Measurements from ENCODE around the gene KLF6. TPM values are rescaled to one million over a fixed set of nuclear protein-coding genes. Genes with fewer than 3 reads are reported as not detected.

KLF6 gene
- total and polyA plus RNA-seq, 2 experiments from 2014 or later = 19.6 to 35.4 TPM

DNA sequence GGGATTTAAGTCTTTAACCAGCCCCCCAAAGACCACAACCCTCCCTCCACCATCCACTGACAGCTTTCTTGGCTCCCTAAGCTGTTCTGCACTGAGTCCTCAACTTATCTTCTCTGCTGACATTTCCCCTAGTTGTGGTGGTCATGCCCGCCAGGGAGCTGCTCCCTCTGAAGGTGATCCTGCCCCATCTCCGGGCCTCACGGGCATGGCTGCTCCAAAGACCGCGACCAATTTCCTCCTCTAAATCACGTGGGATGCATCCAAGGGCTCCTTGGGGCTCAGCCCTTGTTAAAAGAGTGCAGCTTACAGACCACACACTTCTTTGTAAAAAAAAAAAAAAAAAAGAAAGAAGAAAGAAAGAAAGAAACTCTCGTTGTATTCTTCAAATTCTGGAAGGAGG, 27.1 kb upstream of the KLF6 start:
- Histone ChIP-seq H2AFZ (no peak overlapping the region), H3K4me1 (ENCODE audit: insufficient read depth) (no peaks in the 10 kb centered on the region), H3K79me2 (replicated peaks; ENCODE audit: insufficient read depth) (no peaks in the 10 kb centered on the region), H3F3A (replicated peaks; ENCODE audit: low read depth) (no peaks in the 10 kb centered on the region), H4K20me1 (replicated peaks; ENCODE audit: insufficient read depth) (no peaks in the 10 kb centered on the region), H3K36me3 (ENCODE audit: insufficient read depth) (no peaks in the 10 kb centered on the region), H3K27ac (ENCODE audit: low read depth) (no peak overlapping the region), H3K27me3 (ENCODE audit: insufficient read depth) (no peaks in the 10 kb centered on the region), H3K4me2 (no peak overlapping the region), H3K9me2 (ENCODE audit: insufficient read depth) (0 out of 2 replicates have a peak, but pooled peaks cover 2% of the 10 kb centered on the region), H3K4me3 (no peak overlapping the region)
- H3K9me3 Mint-ChIP-seq = no peaks in the 10 kb centered on the region
- ATAC-seq = no peak
- H3K4me1 Mint-ChIP-seq = peaks cover 6% of the 10 kb centered on the region
- H3K36me3 Mint-ChIP-seq (ENCODE audit: low read depth) = no peaks in the 10 kb centered on the region
- DNase-seq (ENCODE audit: low spot score) = no peak
- no peak overlapping the region for H3K27ac Mint-ChIP-seq
- TF ChIP-seq EZH2 (IDR thresholded peaks at IDR 0.05; ENCODE audit: low read depth, unreplicated experiment) (no peak), CREB1 (CRISPR knock-in tag; IDR thresholded peaks at IDR 0.05; ENCODE audit: low read depth) (no peak), ZNF114 (CRISPR knock-in tag; IDR thresholded peaks at IDR 0.05) (no peak), STAT1 (IDR thresholded peaks at IDR 0.05; ENCODE audit: unreplicated experiment) (no peak), ZNF331 (CRISPR knock-in tag; IDR thresholded peaks at IDR 0.05; ENCODE audit: low read depth) (no peak), NANOG (IDR thresholded peaks at IDR 0.05; ENCODE audit: borderline replicate concordance) (no peak), JUNB (IDR thresholded peaks at IDR 0.05; ENCODE audit: unreplicated experiment) (no peak), EZH2phosphoT487 (IDR thresholded peaks at IDR 0.05; ENCODE audit: unreplicated experiment) (no peak), POLR2AphosphoS5 (IDR thresholded peaks at IDR 0.05; ENCODE audit: low read depth) (no peak)
- TF ChIP-seq, protein P1, sequence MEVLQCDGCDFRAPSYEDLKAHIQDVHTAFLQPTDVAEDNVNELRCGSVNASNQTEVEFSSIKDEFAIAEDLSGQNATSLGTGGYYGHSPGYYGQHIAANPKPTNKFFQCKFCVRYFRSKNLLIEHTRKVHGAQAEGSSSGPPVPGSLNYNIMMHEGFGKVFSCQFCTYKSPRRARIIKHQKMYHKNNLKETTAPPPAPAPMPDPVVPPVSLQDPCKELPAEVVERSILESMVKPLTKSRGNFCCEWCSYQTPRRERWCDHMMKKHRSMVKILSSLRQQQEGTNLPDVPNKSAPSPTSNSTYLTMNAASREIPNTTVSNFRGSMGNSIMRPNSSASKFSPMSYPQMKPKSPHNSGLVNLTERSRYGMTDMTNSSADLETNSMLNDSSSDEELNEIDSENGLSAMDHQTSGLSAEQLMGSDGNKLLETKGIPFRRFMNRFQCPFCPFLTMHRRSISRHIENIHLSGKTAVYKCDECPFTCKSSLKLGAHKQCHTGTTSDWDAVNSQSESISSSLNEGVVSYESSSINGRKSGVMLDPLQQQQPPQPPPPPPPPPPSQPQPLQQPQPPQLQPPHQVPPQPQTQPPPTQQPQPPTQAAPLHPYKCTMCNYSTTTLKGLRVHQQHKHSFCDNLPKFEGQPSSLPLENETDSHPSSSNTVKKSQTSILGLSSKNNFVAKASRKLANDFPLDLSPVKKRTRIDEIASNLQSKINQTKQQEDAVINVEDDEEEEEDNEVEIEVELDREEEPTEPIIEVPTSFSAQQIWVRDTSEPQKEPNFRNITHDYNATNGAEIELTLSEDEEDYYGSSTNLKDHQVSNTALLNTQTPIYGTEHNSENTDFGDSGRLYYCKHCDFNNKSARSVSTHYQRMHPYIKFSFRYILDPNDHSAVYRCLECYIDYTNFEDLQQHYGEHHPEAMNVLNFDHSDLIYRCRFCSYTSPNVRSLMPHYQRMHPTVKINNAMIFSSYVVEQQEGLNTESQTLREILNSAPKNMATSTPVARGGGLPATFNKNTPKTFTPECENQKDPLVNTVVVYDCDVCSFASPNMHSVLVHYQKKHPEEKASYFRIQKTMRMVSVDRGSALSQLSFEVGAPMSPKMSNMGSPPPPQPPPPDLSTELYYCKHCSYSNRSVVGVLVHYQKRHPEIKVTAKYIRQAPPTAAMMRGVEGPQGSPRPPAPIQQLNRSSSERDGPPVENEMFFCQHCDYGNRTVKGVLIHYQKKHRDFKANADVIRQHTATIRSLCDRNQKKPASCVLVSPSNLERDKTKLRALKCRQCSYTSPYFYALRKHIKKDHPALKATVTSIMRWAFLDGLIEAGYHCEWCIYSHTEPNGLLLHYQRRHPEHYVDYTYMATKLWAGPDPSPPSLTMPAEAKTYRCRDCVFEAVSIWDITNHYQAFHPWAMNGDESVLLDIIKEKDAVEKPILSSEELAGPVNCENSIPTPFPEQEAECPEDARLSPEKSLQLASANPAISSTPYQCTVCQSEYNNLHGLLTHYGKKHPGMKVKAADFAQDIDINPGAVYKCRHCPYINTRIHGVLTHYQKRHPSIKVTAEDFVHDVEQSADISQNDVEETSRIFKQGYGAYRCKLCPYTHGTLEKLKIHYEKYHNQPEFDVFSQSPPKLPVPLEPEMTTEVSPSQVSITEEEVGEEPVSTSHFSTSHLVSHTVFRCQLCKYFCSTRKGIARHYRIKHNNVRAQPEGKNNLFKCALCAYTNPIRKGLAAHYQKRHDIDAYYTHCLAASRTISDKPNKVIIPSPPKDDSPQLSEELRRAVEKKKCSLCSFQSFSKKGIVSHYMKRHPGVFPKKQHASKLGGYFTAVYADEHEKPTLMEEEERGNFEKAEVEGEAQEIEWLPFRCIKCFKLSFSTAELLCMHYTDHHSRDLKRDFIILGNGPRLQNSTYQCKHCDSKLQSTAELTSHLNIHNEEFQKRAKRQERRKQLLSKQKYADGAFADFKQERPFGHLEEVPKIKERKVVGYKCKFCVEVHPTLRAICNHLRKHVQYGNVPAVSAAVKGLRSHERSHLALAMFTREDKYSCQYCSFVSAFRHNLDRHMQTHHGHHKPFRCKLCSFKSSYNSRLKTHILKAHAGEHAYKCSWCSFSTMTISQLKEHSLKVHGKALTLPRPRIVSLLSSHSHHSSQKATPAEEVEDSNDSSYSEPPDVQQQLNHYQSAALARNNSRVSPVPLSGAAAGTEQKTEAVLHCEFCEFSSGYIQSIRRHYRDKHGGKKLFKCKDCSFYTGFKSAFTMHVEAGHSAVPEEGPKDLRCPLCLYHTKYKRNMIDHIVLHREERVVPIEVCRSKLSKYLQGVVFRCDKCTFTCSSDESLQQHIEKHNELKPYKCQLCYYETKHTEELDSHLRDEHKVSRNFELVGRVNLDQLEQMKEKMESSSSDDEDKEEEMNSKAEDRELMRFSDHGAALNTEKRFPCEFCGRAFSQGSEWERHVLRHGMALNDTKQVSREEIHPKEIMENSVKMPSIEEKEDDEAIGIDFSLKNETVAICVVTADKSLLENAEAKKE (CRISPR knock-in tag; IDR thresholded peaks at IDR 0.05) = no peak
- TF ChIP-seq, protein P2, sequence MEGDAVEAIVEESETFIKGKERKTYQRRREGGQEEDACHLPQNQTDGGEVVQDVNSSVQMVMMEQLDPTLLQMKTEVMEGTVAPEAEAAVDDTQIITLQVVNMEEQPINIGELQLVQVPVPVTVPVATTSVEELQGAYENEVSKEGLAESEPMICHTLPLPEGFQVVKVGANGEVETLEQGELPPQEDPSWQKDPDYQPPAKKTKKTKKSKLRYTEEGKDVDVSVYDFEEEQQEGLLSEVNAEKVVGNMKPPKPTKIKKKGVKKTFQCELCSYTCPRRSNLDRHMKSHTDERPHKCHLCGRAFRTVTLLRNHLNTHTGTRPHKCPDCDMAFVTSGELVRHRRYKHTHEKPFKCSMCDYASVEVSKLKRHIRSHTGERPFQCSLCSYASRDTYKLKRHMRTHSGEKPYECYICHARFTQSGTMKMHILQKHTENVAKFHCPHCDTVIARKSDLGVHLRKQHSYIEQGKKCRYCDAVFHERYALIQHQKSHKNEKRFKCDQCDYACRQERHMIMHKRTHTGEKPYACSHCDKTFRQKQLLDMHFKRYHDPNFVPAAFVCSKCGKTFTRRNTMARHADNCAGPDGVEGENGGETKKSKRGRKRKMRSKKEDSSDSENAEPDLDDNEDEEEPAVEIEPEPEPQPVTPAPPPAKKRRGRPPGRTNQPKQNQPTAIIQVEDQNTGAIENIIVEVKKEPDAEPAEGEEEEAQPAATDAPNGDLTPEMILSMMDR (conservative IDR thresholded peaks at IDR 0.05; ENCODE audit: low read depth in 2 of 2) = no peak
- TF ChIP-seq, protein P3, sequence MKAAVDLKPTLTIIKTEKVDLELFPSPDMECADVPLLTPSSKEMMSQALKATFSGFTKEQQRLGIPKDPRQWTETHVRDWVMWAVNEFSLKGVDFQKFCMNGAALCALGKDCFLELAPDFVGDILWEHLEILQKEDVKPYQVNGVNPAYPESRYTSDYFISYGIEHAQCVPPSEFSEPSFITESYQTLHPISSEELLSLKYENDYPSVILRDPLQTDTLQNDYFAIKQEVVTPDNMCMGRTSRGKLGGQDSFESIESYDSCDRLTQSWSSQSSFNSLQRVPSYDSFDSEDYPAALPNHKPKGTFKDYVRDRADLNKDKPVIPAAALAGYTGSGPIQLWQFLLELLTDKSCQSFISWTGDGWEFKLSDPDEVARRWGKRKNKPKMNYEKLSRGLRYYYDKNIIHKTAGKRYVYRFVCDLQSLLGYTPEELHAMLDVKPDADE (IDR thresholded peaks at IDR 0.05) = no peak
- TF ChIP-seq, protein P4, sequence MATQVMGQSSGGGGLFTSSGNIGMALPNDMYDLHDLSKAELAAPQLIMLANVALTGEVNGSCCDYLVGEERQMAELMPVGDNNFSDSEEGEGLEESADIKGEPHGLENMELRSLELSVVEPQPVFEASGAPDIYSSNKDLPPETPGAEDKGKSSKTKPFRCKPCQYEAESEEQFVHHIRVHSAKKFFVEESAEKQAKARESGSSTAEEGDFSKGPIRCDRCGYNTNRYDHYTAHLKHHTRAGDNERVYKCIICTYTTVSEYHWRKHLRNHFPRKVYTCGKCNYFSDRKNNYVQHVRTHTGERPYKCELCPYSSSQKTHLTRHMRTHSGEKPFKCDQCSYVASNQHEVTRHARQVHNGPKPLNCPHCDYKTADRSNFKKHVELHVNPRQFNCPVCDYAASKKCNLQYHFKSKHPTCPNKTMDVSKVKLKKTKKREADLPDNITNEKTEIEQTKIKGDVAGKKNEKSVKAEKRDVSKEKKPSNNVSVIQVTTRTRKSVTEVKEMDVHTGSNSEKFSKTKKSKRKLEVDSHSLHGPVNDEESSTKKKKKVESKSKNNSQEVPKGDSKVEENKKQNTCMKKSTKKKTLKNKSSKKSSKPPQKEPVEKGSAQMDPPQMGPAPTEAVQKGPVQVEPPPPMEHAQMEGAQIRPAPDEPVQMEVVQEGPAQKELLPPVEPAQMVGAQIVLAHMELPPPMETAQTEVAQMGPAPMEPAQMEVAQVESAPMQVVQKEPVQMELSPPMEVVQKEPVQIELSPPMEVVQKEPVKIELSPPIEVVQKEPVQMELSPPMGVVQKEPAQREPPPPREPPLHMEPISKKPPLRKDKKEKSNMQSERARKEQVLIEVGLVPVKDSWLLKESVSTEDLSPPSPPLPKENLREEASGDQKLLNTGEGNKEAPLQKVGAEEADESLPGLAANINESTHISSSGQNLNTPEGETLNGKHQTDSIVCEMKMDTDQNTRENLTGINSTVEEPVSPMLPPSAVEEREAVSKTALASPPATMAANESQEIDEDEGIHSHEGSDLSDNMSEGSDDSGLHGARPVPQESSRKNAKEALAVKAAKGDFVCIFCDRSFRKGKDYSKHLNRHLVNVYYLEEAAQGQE (IDR thresholded peaks at IDR 0.05; ENCODE audit: unreplicated experiment) = no peak
- no peak overlapping the region for H3K4me3 Mint-ChIP-seq
- peaks cover 1% of the 10 kb centered on the region for H3K27me3 Mint-ChIP-seq (ENCODE audit: insufficient read depth, low read depth, poor library complexity)
